Thyroid gland (tissue), 4 donors: Measurements from ENCODE around the gene PADI4.

Experiments used
- POLR2A ChIP-seq, 2 donors: fragments of 450-650 bp; IDR thresholded peaks; one replicate each; pipeline ENCODE4 v1.6.1; 2017; ENCODE audit warnings: antibody characterized with exemption in 2 of 2, mild to moderate bottlenecking in 2 of 2, moderate library complexity in 1 of 2
- TF ChIP-seq, protein P1 (sequence below), 6 experiments: fragments of 200-600 bp in 3 of 6; fragments of 450-650 bp in 3 of 6; sonication (generic) in 3 of 6; IDR thresholded peaks; one replicate each; pipeline ENCODE4 v1.5.1; 2016 to 2019; ENCODE audit warnings: antibody characterized with exemption in 6 of 6, mild to moderate bottlenecking in 2 of 6, inconsistent platforms in 1 of 6, moderate library complexity in 1 of 6

DNA sequence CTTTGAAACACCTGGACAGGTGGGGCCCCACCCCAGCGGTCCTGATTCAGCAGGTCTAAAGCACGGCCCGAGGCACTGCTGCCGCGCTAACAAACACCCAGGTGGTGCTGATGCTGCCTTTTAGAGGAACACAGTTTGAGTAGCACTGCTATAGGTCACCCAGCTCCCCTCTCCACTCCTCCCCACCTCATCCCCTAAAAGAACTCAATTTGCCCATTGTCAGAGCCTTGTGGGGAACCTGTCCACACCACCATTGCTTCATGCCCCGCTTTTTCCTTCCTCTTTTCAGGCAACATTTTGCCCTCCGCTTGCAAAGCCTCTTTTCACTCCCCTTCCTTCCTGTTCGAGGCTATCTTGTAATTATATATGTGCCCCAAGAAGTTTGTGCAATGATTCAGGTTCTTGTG is 26.2 kb upstream of the PADI4 start:
- TF ChIP-seq, protein P1, sequence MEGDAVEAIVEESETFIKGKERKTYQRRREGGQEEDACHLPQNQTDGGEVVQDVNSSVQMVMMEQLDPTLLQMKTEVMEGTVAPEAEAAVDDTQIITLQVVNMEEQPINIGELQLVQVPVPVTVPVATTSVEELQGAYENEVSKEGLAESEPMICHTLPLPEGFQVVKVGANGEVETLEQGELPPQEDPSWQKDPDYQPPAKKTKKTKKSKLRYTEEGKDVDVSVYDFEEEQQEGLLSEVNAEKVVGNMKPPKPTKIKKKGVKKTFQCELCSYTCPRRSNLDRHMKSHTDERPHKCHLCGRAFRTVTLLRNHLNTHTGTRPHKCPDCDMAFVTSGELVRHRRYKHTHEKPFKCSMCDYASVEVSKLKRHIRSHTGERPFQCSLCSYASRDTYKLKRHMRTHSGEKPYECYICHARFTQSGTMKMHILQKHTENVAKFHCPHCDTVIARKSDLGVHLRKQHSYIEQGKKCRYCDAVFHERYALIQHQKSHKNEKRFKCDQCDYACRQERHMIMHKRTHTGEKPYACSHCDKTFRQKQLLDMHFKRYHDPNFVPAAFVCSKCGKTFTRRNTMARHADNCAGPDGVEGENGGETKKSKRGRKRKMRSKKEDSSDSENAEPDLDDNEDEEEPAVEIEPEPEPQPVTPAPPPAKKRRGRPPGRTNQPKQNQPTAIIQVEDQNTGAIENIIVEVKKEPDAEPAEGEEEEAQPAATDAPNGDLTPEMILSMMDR (IDR thresholded peaks at IDR 0.05) = no peak
- TF ChIP-seq POLR2A (IDR thresholded peaks at IDR 0.05) = no peak
